HG03039 (cell line): ENCODE data around the gene FGF7.
"Not testable (repeated sequence)": the region's sequence is repeated elsewhere in the genome, so short reads cannot be mapped to it uniquely, and the experiment has no call there.

Experiments
- ATAC-seq: cut with Tn5 transposase; IDR thresholded peaks from one replicate; pipeline ENCODE4 v1.9.1; 2021; ENCODE audit warnings: mild to moderate bottlenecking, moderate library complexity; ENCODE audit not compliant: unreplicated experiment

Gene FGF7

GRCh38 chr15:49423021-49423420 is at the start of gene FGF7:
Gene FGF7 (plus strand): TSS chr15:49423242. CDS start chr15:49424298, 1,056 bp downstream.
- no peak for ATAC-seq

GRCh38 chr15:49379996-49380395 is 43.0 kb upstream of the FGF7 start:
- no peak for ATAC-seq

- ATAC-seq = no peak
Observed at GRCh38 chr15:49380912-49381311, 42.1 kb upstream of the FGF7 start.

- no peak for ATAC-seq
Observed at GRCh38 chr15:49382394-49382793, 40.6 kb upstream of the FGF7 start.

- no peak for ATAC-seq
Observed at GRCh38 chr15:49383266-49383665, 39.8 kb upstream of the FGF7 start.

GRCh38 chr15:49387471-49387870 is 35.6 kb upstream of the FGF7 start:
- ATAC-seq = no peak

GRCh38 chr15:49402515-49403296 is 20.3 kb upstream of the FGF7 start:
- ATAC-seq = not testable (repeated sequence)

- ATAC-seq = no peak
Observed at GRCh38 chr15:49406352-49407118, 16.5 kb upstream of the FGF7 start.

- ATAC-seq = no peak
Observed at GRCh38 chr15:49410641-49411040, 12.4 kb upstream of the FGF7 start.

GRCh38 chr15:49412797-49413196 is 10.2 kb upstream of the FGF7 start:
- ATAC-seq = no peak

- ATAC-seq = no peak
Observed at GRCh38 chr15:49415149-49415548, 7.9 kb upstream of the FGF7 start.

- ATAC-seq = no peak
Observed at GRCh38 chr15:49415638-49416037, 7.4 kb upstream of the FGF7 start.

GRCh38 chr15:49418811-49419210 is 4.2 kb upstream of the FGF7 start:
- no peak for ATAC-seq

GRCh38 chr15:49421991-49422390 is 1.1 kb upstream of the FGF7 start:
- no peak for ATAC-seq

- no peak for ATAC-seq
Observed at GRCh38 chr15:49423901-49424550, 984 bp downstream of the FGF7 start.

GRCh38 chr15:49424954-49425353 is 1.9 kb downstream of the FGF7 start:
- no peak for ATAC-seq

- ATAC-seq = no peak
Observed at GRCh38 chr15:49427372-49427771, 4.3 kb downstream of the FGF7 start.

GRCh38 chr15:49428409-49429095 is 5.5 kb downstream of the FGF7 start:
- no peak for ATAC-seq

GRCh38 chr15:49430046-49430445 is 7.0 kb downstream of the FGF7 start:
- no peak for ATAC-seq

GRCh38 chr15:49435174-49435573 is 12.1 kb downstream of the FGF7 start:
- ATAC-seq = no peak

GRCh38 chr15:49436751-49437150 is 13.7 kb downstream of the FGF7 start:
- no peak for ATAC-seq
